Measurements from ENCODE around the gene KIAA1671. TPM values are rescaled to one million over a fixed set of nuclear protein-coding genes. Genes with fewer than 3 reads are reported as not detected.

Gene KIAA1671
- total and polyA plus RNA-seq, 2 of the 13 experiments (the other 11 are each of a cell fraction or from before 2014, with no cell fraction given): 13.5 to 13.6 TPM

DNA sequence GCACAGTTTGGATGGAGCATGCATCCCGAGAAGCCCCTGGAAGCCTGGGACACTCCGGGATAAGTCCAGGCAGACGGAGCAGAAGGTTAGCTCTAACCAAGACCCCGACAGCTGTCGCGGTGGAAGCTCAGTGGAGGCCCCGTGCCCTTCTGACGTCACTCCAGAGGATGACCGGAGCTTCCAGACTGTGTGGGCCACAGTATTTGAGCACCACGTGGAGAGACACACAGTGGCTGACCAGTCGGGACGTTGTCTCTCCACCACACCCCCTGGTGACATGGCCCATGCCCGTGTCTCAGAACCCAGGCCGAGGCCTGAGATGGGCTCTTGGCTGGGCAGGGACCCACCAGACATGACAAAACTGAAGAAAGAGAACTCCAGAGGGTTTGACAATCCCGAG lies 86.3 kb downstream of the KIAA1671 start:
- Histone ChIP-seq H3K36me3 (replicated peaks in 1 of 2; ENCODE audit: control insufficient read depth in 1 of 2, insufficient read depth in 2 of 2, low read length in 2 of 2) (peaks cover 12 to 26% of the 10 kb centered on the region in 2 experiments), H2AFZ (ENCODE audit: low read length) (no peak overlapping the region), H3K79me2 (ENCODE audit: insufficient read depth, low read length) (no peaks in the 10 kb centered on the region), H3K9me3 (ENCODE audit: low read length) (no peaks in the 10 kb centered on the region), H3K9ac (ENCODE audit: insufficient read depth, low read depth, low read length) (no peak overlapping the region), H3K4me1 (ENCODE audit: insufficient read depth, low read length) (no peaks in the 10 kb centered on the region), H4K20me1 (ENCODE audit: insufficient read depth, low read length) (no peaks in the 10 kb centered on the region), H3K4me3 (replicated peaks in 1 of 3; ENCODE audit: insufficient read depth in 1 of 3, low read depth in 2 of 3, low read length in 3 of 3) (no peak overlapping the region), H3K27me3 (ENCODE audit: control insufficient read depth in 1 of 2, insufficient read depth in 2 of 2, low read length in 2 of 2) (no peaks in the 10 kb centered on the region), H3K4me2 (ENCODE audit: low read depth, low read length) (no peak overlapping the region), H3K27ac (ENCODE audit: extremely low read length, insufficient read depth, low read length) (no peak overlapping the region)
- POLR2A ChIA-PET: no interaction called here
- no TSS peak for BruUV-seq (replicated peaks)
- no peak for DNase-seq (ENCODE audit: low spot score)
- WGBS (ENCODE audit: low lambda C conversion rate): 98% methylated on average over 10 of the region's 15 CpGs
- no peak for ATAC-seq
- no peak for FAIRE-seq
- in situ Hi-C loops (cut with HindIII; ENCODE audit: extremely low pct_ligation_motif_present, low pct_unique_long_range_greater_than_20kb) (loop anchor here (25.0 kb wide), 1 partner anchor 276 kb away; the partner anchor contains the start of gene PIWIL3), intact Hi-C loops (cut with micrococcal nuclease; ENCODE audit: unreplicated experiment) (no loop called here)
- CTCF ChIA-PET (ENCODE audit: low intra/inter-chr PET ratio, low total read pairs): no interaction called here
- TF ChIP-seq CTCF (CRISPR knock-in tag; IDR thresholded peaks at IDR 0.05): no peak
- TF ChIP-seq KAT7 (CRISPR knock-in tag; IDR thresholded peaks at IDR 0.05; ENCODE audit: borderline replicate concordance): no peak
- no peak for TF ChIP-seq ZNF609 (CRISPR knock-in tag; IDR thresholded peaks at IDR 0.05; ENCODE audit: borderline replicate concordance)
- TF ChIP-seq ZNF256 (CRISPR knock-in tag; conservative IDR thresholded peaks at IDR 0.05): no peak
- TF ChIP-seq ZNF205 (CRISPR knock-in tag; IDR thresholded peaks at IDR 0.05): no peak
- TF ChIP-seq, protein P1, sequence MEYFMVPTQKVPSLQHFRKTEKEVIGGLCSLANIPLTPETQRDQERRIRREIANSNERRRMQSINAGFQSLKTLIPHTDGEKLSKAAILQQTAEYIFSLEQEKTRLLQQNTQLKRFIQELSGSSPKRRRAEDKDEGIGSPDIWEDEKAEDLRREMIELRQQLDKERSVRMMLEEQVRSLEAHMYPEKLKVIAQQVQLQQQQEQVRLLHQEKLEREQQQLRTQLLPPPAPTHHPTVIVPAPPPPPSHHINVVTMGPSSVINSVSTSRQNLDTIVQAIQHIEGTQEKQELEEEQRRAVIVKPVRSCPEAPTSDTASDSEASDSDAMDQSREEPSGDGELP (IDR thresholded peaks at IDR 0.05; ENCODE audit: borderline replicate concordance, low read depth): no peak
- TF ChIP-seq KLF6 (CRISPR knock-in tag; IDR thresholded peaks at IDR 0.05): no peak
- TF ChIP-seq, protein P2, sequence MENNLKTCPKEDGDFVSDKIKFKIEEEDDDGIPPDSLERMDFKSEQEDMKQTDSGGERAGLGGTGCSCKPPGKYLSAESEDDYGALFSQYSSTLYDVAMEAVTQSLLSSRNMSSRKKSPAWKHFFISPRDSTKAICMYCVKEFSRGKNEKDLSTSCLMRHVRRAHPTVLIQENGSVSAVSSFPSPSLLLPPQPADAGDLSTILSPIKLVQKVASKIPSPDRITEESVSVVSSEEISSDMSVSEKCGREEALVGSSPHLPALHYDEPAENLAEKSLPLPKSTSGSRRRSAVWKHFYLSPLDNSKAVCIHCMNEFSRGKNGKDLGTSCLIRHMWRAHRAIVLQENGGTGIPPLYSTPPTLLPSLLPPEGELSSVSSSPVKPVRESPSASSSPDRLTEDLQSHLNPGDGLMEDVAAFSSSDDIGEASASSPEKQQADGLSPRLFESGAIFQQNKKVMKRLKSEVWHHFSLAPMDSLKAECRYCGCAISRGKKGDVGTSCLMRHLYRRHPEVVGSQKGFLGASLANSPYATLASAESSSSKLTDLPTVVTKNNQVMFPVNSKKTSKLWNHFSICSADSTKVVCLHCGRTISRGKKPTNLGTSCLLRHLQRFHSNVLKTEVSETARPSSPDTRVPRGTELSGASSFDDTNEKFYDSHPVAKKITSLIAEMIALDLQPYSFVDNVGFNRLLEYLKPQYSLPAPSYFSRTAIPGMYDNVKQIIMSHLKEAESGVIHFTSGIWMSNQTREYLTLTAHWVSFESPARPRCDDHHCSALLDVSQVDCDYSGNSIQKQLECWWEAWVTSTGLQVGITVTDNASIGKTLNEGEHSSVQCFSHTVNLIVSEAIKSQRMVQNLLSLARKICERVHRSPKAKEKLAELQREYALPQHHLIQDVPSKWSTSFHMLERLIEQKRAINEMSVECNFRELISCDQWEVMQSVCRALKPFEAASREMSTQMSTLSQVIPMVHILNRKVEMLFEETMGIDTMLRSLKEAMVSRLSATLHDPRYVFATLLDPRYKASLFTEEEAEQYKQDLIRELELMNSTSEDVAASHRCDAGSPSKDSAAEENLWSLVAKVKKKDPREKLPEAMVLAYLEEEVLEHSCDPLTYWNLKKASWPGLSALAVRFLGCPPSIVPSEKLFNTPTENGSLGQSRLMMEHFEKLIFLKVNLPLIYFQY (CRISPR knock-in tag; IDR thresholded peaks at IDR 0.05; ENCODE audit: borderline replicate concordance): no peak
- TF ChIP-seq, protein P3, sequence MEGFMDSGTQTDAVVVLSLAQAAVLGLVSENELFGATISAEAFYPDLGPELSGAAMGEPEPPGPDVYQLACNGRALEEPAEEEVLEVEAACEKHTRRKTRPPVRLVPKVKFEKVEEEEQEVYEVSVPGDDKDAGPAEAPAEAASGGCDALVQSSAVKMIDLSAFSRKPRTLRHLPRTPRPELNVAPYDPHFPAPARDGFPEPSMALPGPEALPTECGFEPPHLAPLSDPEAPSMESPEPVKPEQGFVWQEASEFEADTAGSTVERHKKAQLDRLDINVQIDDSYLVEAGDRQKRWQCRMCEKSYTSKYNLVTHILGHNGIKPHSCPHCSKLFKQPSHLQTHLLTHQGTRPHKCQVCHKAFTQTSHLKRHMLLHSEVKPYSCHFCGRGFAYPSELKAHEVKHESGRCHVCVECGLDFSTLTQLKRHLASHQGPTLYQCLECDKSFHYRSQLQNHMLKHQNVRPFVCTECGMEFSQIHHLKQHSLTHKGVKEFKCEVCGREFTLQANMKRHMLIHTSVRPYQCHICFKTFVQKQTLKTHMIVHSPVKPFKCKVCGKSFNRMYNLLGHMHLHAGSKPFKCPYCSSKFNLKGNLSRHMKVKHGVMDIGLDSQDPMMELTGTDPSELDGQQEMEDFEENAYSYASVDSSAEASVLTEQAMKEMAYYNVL (CRISPR knock-in tag; IDR thresholded peaks at IDR 0.05; ENCODE audit: borderline replicate concordance): no peak
- TF ChIP-seq KDM5B (CRISPR knock-in tag; IDR thresholded peaks at IDR 0.05; ENCODE audit: borderline replicate concordance): no peak
